Measurements from ENCODE around the gene MICAL3.

GRCh38 chr22:18044548-18045271 is 20.3 kb upstream of the MICAL3 start:
- TF ChIP-seq CTCF (IDR thresholded peaks at IDR 0.05; ENCODE audit: low read depth, low read length) (no peak), EZH2phosphoT487 (IDR thresholded peaks at IDR 0.05; ENCODE audit: low read depth) (no peak)

Data from OCI-LY3 (cell line).